Neural progenitor cell (in vitro differentiated cells): ENCODE measurements around the gene H6PD. TPM values are rescaled to one million over a fixed set of nuclear protein-coding genes. Genes with fewer than 3 reads are reported as not detected.

ENCODE experiments used
- DNase-seq: peaks from one replicate; pipeline ENCODE4 v3.0.0-alpha.2; 2016; ENCODE audit warnings: low spot score
- H2AFZ ChIP-seq: fragments of 200-600 bp; sonication (generic); replicated peaks from 2 replicates; pipeline ENCODE4 v1.6.1; 2016; ENCODE audit warnings: antibody characterized with exemption
- H3F3A ChIP-seq: fragments of 200-600 bp; sonication (generic); 2 replicates; pipeline ENCODE4 v1.6.1; 2016; ENCODE audit warnings: antibody characterized with exemption, low read depth
- H3K27ac ChIP-seq: fragments of 200-600 bp; sonication (generic); 2 replicates; pipeline ENCODE4 v1.5.1; 2016; ENCODE audit warnings: mild to moderate bottlenecking
- H3K27me3 ChIP-seq: fragments of 200-600 bp; sonication (generic); 2 replicates; pipeline ENCODE4 v1.6.1; 2016; ENCODE audit warnings: mild to moderate bottlenecking, moderate library complexity
- H3K36me3 ChIP-seq: fragments of 200-600 bp; sonication (generic); 2 replicates; pipeline ENCODE4 v1.5.1; 2016
- H3K4me1 ChIP-seq: fragments of 200-600 bp; sonication (generic); 2 replicates; pipeline ENCODE4 v1.6.1; 2016; ENCODE audit warnings: mixed run types
- H3K4me2 ChIP-seq: fragments of 200-600 bp; sonication (generic); 2 replicates; pipeline ENCODE4 v1.6.1; 2016
- H3K4me3 ChIP-seq: fragments of 200-600 bp; sonication (generic); 2 replicates; pipeline ENCODE4 v1.5.1; 2016
- H3K79me2 ChIP-seq: fragments of 200-600 bp; sonication (generic); 2 replicates; pipeline ENCODE4 v1.6.1; 2016; ENCODE audit warnings: low read depth
- H3K9ac ChIP-seq: fragments of 200-600 bp; sonication (generic); 2 replicates; pipeline ENCODE4 v1.6.1; 2016
- H3K9me3 ChIP-seq: fragments of 200-600 bp; sonication (generic); 2 replicates; pipeline ENCODE4 v1.5.1; 2016; ENCODE audit warnings: low read depth
- H4K20me1 ChIP-seq: fragments of 200-600 bp; sonication (generic); 2 replicates; pipeline ENCODE4 v1.6.1; 2016; ENCODE audit warnings: low read depth
- H3K27ac Mint-ChIP-seq: 3 replicates; pipeline ENCODE4 v1.8.0; 2021; ENCODE audit warnings: mixed read lengths
- H3K27me3 Mint-ChIP-seq: 2 replicates; pipeline ENCODE4 v1.8.0; 2022; ENCODE audit warnings: low read depth, mild to moderate bottlenecking, inconsistent platforms, moderate library complexity, mixed read lengths; ENCODE audit not compliant: insufficient read depth
- H3K36me3 Mint-ChIP-seq: 3 replicates; pipeline ENCODE4 v1.8.0; 2021; ENCODE audit warnings: mixed read lengths
- H3K4me1 Mint-ChIP-seq: 3 replicates; pipeline ENCODE4 v1.8.0; 2021; ENCODE audit warnings: mixed read lengths
- H3K4me3 Mint-ChIP-seq: 3 replicates; pipeline ENCODE4 v1.8.0; 2021; ENCODE audit warnings: mild to moderate bottlenecking, moderate library complexity, mixed read lengths
- H3K9me3 Mint-ChIP-seq: 3 replicates; pipeline ENCODE4 v1.8.0; 2020; ENCODE audit warnings: mixed read lengths
- EZH2 ChIP-seq: fragments of 200-600 bp; sonication (generic); IDR thresholded peaks from 2 replicates; pipeline ENCODE4 v1.6.1; 2017; ENCODE audit warnings: antibody characterized with exemption, mild to moderate bottlenecking, moderate library complexity
- EZH2phosphoT487 ChIP-seq: fragments of 200-600 bp; sonication (generic); IDR thresholded peaks from 2 replicates; pipeline ENCODE4 v1.6.1; 2017; ENCODE audit warnings: antibody characterized with exemption
- total RNA-seq: library from RNA; depleted of rRNA; stranded (reverse); fragments of >200 nt; gene quantifications from 2 replicates; pipeline ENCODE4 v1.2.3, GENCODE V29; 2015; ENCODE audit warnings: low replicate concordance
- TF ChIP-seq, protein P1 (sequence below): fragments of 200-600 bp; sonication (generic); IDR thresholded peaks from 2 replicates; pipeline ENCODE4 v1.5.1; 2017; ENCODE audit warnings: antibody characterized with exemption, mild to moderate bottlenecking

Gene H6PD
- total RNA-seq, 1 donor from 2014 or later, result 6.0 TPM

DNA sequence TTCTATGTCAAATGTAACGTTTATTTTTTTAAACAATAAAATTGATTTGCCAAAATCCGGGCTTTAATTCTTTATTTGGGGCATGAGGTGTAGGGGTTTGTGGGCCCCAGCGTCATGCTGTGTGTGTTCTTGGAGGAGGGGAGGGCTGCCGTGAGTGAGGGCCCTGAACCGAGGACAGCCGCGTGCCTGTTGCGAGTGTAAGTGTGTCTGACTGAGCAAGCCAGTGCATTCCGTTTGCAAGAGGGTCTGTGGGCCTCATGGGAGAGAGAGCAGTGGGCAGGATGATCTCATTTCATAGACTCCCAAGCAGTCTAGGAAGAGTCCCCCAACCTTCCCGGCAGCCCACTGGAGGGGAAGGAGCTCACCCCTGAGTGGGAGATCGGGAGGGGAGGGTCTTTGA lies 36.7 kb downstream of the H6PD start:
- Histone ChIP-seq H3K4me1 (peaks cover 12% of the 10 kb centered on the region), H3K9me3 (no peaks in the 10 kb centered on the region), H3K36me3 (no peaks in the 10 kb centered on the region), H3K9ac (no peak overlapping the region), H3K79me2 (no peaks in the 10 kb centered on the region), H3K4me3 (no peak overlapping the region), H3K27me3 (no peaks in the 10 kb centered on the region), H3K27ac (no peak overlapping the region), H4K20me1 (no peaks in the 10 kb centered on the region), H2AFZ (no peak overlapping the region), H3F3A (peaks cover 6% of the 10 kb centered on the region), H3K4me2 (no peak overlapping the region)
- TF ChIP-seq EZH2 (no peak), EZH2phosphoT487 (no peak)
- TF ChIP-seq, protein P1, sequence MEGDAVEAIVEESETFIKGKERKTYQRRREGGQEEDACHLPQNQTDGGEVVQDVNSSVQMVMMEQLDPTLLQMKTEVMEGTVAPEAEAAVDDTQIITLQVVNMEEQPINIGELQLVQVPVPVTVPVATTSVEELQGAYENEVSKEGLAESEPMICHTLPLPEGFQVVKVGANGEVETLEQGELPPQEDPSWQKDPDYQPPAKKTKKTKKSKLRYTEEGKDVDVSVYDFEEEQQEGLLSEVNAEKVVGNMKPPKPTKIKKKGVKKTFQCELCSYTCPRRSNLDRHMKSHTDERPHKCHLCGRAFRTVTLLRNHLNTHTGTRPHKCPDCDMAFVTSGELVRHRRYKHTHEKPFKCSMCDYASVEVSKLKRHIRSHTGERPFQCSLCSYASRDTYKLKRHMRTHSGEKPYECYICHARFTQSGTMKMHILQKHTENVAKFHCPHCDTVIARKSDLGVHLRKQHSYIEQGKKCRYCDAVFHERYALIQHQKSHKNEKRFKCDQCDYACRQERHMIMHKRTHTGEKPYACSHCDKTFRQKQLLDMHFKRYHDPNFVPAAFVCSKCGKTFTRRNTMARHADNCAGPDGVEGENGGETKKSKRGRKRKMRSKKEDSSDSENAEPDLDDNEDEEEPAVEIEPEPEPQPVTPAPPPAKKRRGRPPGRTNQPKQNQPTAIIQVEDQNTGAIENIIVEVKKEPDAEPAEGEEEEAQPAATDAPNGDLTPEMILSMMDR, result no peak
- H3K27ac Mint-ChIP-seq, result peak overlapping the region; percentile 70
- DNase-seq, result no peak
- H3K36me3 Mint-ChIP-seq, result peaks cover 2% of the 10 kb centered on the region
- peak overlapping the region; percentile 38 for H3K4me3 Mint-ChIP-seq
- peaks cover 47% of the 10 kb centered on the region for H3K4me1 Mint-ChIP-seq
- H3K9me3 Mint-ChIP-seq, result no peaks in the 10 kb centered on the region
- peaks cover 9% of the 10 kb centered on the region for H3K27me3 Mint-ChIP-seq

GRCh38 chr1:9271861-9272595 lies 37.5 kb downstream of the H6PD start:
- no peak overlapping the region for H3K4me3 Mint-ChIP-seq

DNA sequence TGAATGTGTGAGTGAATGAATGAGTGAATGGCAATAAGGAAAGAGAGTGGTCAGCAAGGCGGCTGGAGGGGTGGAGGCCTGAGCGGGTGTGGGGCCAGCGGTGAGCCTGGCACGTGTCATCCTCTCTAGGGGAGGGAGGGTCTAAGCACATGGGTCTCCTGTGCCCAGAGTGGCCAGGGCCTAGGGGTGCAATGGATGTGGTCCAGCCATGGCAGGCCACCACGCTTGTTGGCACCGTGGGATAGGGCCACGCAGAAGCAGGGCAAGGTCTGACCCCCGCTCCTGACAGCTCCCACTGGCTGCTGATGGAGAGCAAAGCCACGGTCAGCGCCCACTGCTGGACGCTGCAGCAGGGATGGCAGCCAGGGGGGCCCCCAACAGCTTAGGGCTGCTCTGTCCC lies 38.6 kb downstream of the H6PD start:
- H3K36me3 ChIP-seq, result no peaks in the 10 kb centered on the region
- Mint-ChIP-seq H3K4me3 (no peak overlapping the region), H3K36me3 (peaks cover 2% of the 10 kb centered on the region), H3K27ac (peak overlapping the region; percentile 85), H3K27me3 (peaks cover 7% of the 10 kb centered on the region), H3K9me3 (peaks cover 4% of the 10 kb centered on the region), H3K4me1 (peaks cover 35% of the 10 kb centered on the region)
- H3K9ac ChIP-seq, result no peak overlapping the region
- H3K27me3 ChIP-seq, result no peaks in the 10 kb centered on the region
- TF ChIP-seq EZH2phosphoT487 (no peak), EZH2 (no peak)
- TF ChIP-seq, protein P1, result no peak
- no peak overlapping the region for H3K4me2 ChIP-seq
- no peak for DNase-seq
- H3K4me1 ChIP-seq, result peaks cover 11% of the 10 kb centered on the region
- peaks cover 4% of the 10 kb centered on the region for H3F3A ChIP-seq
- H3K79me2 ChIP-seq, result no peaks in the 10 kb centered on the region
- no peak overlapping the region for H3K4me3 ChIP-seq
- no peaks in the 10 kb centered on the region for H4K20me1 ChIP-seq
- no peaks in the 10 kb centered on the region for H3K9me3 ChIP-seq
- no peak overlapping the region for H2AFZ ChIP-seq
- no peak overlapping the region for H3K27ac ChIP-seq

More at GRCh38 chr1:9271861-9272595, 37.5 kb downstream of the H6PD start:
- Histone ChIP-seq H3K4me1 (peaks cover 11% of the 10 kb centered on the region), H3K4me3 (no peak overlapping the region), H2AFZ (no peak overlapping the region), H3K9ac (no peak overlapping the region), H3K4me2 (no peak overlapping the region), H3K27ac (no peak overlapping the region), H4K20me1 (no peaks in the 10 kb centered on the region), H3F3A (peaks cover 4% of the 10 kb centered on the region), H3K27me3 (no peaks in the 10 kb centered on the region), H3K36me3 (no peaks in the 10 kb centered on the region), H3K9me3 (no peaks in the 10 kb centered on the region), H3K79me2 (no peaks in the 10 kb centered on the region)
- TF ChIP-seq EZH2phosphoT487 (no peak), EZH2 (no peak)
- TF ChIP-seq, protein P1, result no peak
- Mint-ChIP-seq H3K27me3 (peaks cover 4% of the 10 kb centered on the region), H3K36me3 (peaks cover 2% of the 10 kb centered on the region), H3K27ac (peak overlapping the region; percentile 70), H3K4me1 (peaks cover 40% of the 10 kb centered on the region), H3K9me3 (no peaks in the 10 kb centered on the region)
- no peak for DNase-seq
